Right lobe of liver (tissue), 4 donors: ENCODE measurements around the gene PRMT7.

ENCODE experiments used
- CTCF ChIP-seq, 4 donors: fragments of 200-600 bp in 3 of 4; fragments of 450-650 bp in 1 of 4; IDR thresholded peaks; one replicate each; pipeline versions ENCODE4 v1.5.1 to v1.8.0; 2016 to 2022; ENCODE audit warnings: antibody characterized with exemption in 4 of 4, mild to moderate bottlenecking in 2 of 4
- POLR2A ChIP-seq: fragments of 450-650 bp; IDR thresholded peaks from one replicate; pipeline ENCODE4 v1.6.1; 2017; ENCODE audit warnings: antibody characterized with exemption, mild to moderate bottlenecking
- donor health status: DM: no; HTN: no; CAD: no.
- donor health status: DM: no; HTN: no; CAD: no.
- donor health status: DM: no; HTN: yes; CAD: no.

DNA sequence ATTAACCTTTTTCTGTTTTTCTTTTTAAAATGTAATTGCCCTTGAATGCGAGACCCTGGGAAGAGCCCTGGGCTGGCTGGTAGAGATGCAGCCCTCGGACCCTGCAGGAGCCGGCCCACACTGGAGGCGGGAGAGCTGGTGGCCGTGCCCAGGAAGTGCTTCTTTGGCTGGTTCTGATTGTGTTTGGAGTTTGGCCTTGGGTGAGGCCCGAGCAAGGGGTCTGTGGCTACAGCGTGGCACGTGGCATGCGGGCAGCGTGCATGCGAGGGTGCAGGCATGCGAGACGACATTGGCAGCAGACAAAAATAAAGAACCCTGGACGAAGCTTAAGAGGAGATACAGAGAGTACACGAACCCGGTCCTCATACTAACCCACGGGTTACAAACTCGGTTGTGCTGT is 49.7 kb downstream of the PRMT7 start:
- no peak for TF ChIP-seq POLR2A
- TF ChIP-seq CTCF (IDR thresholded peaks at IDR 0.05), result no peak
